Keratinocyte (primary cell): Measurements from ENCODE around the gene PSME3. TPM values are rescaled to one million over a fixed set of nuclear protein-coding genes. Genes with fewer than 3 reads are reported as not detected.

Experiments
- DNase-seq: peaks from one replicate; pipeline ENCODE4 v3.0.0-alpha.2; 2011; ENCODE audit warnings: low read depth, missing footprints, low spot score
- FAIRE-seq: peaks from 2 replicates; lab custom pipeline; 2011; peaks lifted over from hg19 to GRCh38; lab: Jason Lieb, UNC
- H2AFZ ChIP-seq: 2 replicates; pipeline ENCODE4 v1.6.0; 2012; ENCODE audit warnings: low read length, control low read depth, inconsistent platforms; ENCODE audit not compliant: control insufficient read depth
- H3K27ac ChIP-seq: 2 replicates; pipeline ENCODE4 v1.5.1; 2011; ENCODE audit warnings: low read length; ENCODE audit not compliant: control insufficient read depth, insufficient read depth
- H3K27me3 ChIP-seq: 3 replicates; pipeline ENCODE4 v1.6.0; 2011; ENCODE audit warnings: low read length; ENCODE audit not compliant: control insufficient read depth, insufficient read depth; ENCODE audit errors: extremely low read depth
- H3K36me3 ChIP-seq, 2 experiments: 2 replicates in 1 of 2; 3 replicates in 1 of 2; pipeline ENCODE4 v1.5.1; 2011; ENCODE audit warnings: low read length in 2 of 2, mild to moderate bottlenecking in 1 of 2; ENCODE audit not compliant: control insufficient read depth in 2 of 2, insufficient read depth in 2 of 2; ENCODE audit errors: extremely low read depth in 1 of 2
- H3K4me1 ChIP-seq: 3 replicates; pipeline ENCODE4 v1.5.1; 2011; ENCODE audit warnings: low read length; ENCODE audit not compliant: control insufficient read depth, insufficient read depth; ENCODE audit errors: extremely low read depth
- H3K4me2 ChIP-seq: 3 replicates; pipeline ENCODE4 v1.6.0; 2011; ENCODE audit warnings: low read depth, low read length; ENCODE audit not compliant: control insufficient read depth, insufficient read depth; ENCODE audit errors: extremely low read depth
- H3K4me3 ChIP-seq, 3 experiments: fragments of 200-600 bp in 1 of 3; sonication (generic) in 1 of 3; 2 replicates in 2 of 3; 3 replicates in 1 of 3; pipeline ENCODE4 v1.5.1; 2011 to 2016; ENCODE audit warnings: low read length in 3 of 3, mild to moderate bottlenecking in 3 of 3, control low read depth in 2 of 3, inconsistent platforms in 1 of 3, low read depth in 1 of 3, mixed read lengths in 1 of 3, mixed run types in 1 of 3, moderate library complexity in 1 of 3; ENCODE audit not compliant: control insufficient read depth in 2 of 3, insufficient read depth in 2 of 3; ENCODE audit errors: extremely low read depth in 1 of 3
- H3K79me2 ChIP-seq: 2 replicates; pipeline ENCODE4 v1.6.0; 2012; ENCODE audit warnings: low read length; ENCODE audit not compliant: control insufficient read depth, insufficient read depth
- H3K9ac ChIP-seq: 3 replicates; pipeline ENCODE4 v1.6.0; 2011; ENCODE audit warnings: low read length; ENCODE audit not compliant: control insufficient read depth, insufficient read depth; ENCODE audit errors: extremely low read depth
- H3K9me1 ChIP-seq: 3 replicates; pipeline ENCODE4 v1.6.0; 2011; ENCODE audit warnings: low read length; ENCODE audit not compliant: control insufficient read depth, insufficient read depth; ENCODE audit errors: extremely low read depth
- H3K9me3 ChIP-seq: 2 replicates; pipeline ENCODE4 v1.5.1; 2012; ENCODE audit warnings: low read depth, low read length; ENCODE audit not compliant: control insufficient read depth
- H4K20me1 ChIP-seq: 3 replicates; pipeline ENCODE4 v1.6.0; 2011; ENCODE audit warnings: low read length; ENCODE audit not compliant: control insufficient read depth, insufficient read depth; ENCODE audit errors: extremely low read depth
- CTCF ChIP-seq, 3 experiments: IDR thresholded peaks in 1 of 3; conservative IDR thresholded peaks in 1 of 3; optimal IDR thresholded peaks in 1 of 3; 2 replicates in 2 of 3; 3 replicates in 1 of 3; pipeline versions ENCODE3 to v1.5.1; 2011; ENCODE audit warnings: low read length in 3 of 3, mild to moderate bottlenecking in 3 of 3, moderate library complexity in 2 of 3, control low read depth in 1 of 3, inconsistent platforms in 1 of 3; ENCODE audit not compliant: insufficient read depth in 2 of 3; ENCODE audit errors: extremely low read depth in 1 of 3
- EZH2 ChIP-seq: IDR thresholded peaks from one replicate; pipeline ENCODE4 v1.6.1; 2012; ENCODE audit warnings: inconsistent platforms, mild to moderate bottlenecking, low read length, moderate library complexity
- dilution Hi-C: fragments of 300-500 bp; cut with MboI; formaldehyde crosslinking; loops from one replicate; pipeline ENCODE4 v1.7.0; 2020; ENCODE audit warnings: low sequenced_read_pairs; ENCODE audit not compliant: extremely low pct_ligation_motif_present
- polyA plus RNA-seq, 5 experiments: library from polyadenylated mRNA; depleted of rRNA in 3 of 5; stranded (reverse) in 3 of 5; stranded (forward) in 1 of 5; unstranded in 1 of 5; fragments of >200 nt; gene quantifications; 1 replicate in 1 of 5; 2 replicates in 3 of 5; 3 replicates in 1 of 5; pipeline versions ENCODE4 v1.2.1 to v1.2.3, GENCODE V29; 2011 to 2012; ENCODE audit warnings: missing spikeins in 2 of 5, low read depth in 1 of 5, low replicate concordance in 1 of 5

Gene PSME3
- polyA plus RNA-seq, 1 donor (not counting 4 experiments of a cell fraction or from before 2014, with no cell fraction given) = 190 TPM

GRCh38 chr17:42886283-42887176, 53.3 kb downstream of the PSME3 start:
- dilution Hi-C loops = no loop called here
- Histone ChIP-seq H3K4me1 (no peaks in the 10 kb centered on the region), H3K4me2 (no peak overlapping the region), H3K36me3 (no peaks in the 10 kb centered on the region), H3K27me3 (no peaks in the 10 kb centered on the region), H3K9me3 (no peaks in the 10 kb centered on the region), H2AFZ (no peak overlapping the region), H3K4me3 (no peak overlapping the region), H3K9ac (no peak overlapping the region), H4K20me1 (no peaks in the 10 kb centered on the region), H3K27ac (no peak overlapping the region), H3K9me1 (no peaks in the 10 kb centered on the region), H3K79me2 (no peaks in the 10 kb centered on the region)
- TF ChIP-seq CTCF (optimal IDR thresholded peaks at IDR 0.05 in 1 of 3, IDR thresholded peaks at IDR 0.05 in 1 of 3, conservative IDR thresholded peaks at IDR 0.05 in 1 of 3; ENCODE audit: extremely low read depth in 1 of 3, insufficient read depth in 2 of 3, low read length in 3 of 3) = no peak
- TF ChIP-seq EZH2 = no peak
- DNase-seq (no peak), FAIRE-seq (no peak)

GRCh38 chr17:42889809-42890208, 56.6 kb downstream of the PSME3 start:
- Histone ChIP-seq H2AFZ (no peak overlapping the region), H3K79me2 (no peaks in the 10 kb centered on the region), H3K27ac (no peak overlapping the region), H4K20me1 (no peaks in the 10 kb centered on the region), H3K9ac (no peak overlapping the region), H3K4me3 (no peak overlapping the region), H3K36me3 (no peaks in the 10 kb centered on the region), H3K9me3 (no peaks in the 10 kb centered on the region), H3K27me3 (no peaks in the 10 kb centered on the region), H3K4me1 (peaks cover 2% of the 10 kb centered on the region), H3K4me2 (no peak overlapping the region), H3K9me1 (no peaks in the 10 kb centered on the region)
- DNase-seq (no peak), FAIRE-seq (no peak)
- no peak for TF ChIP-seq CTCF (optimal IDR thresholded peaks at IDR 0.05 in 1 of 3, IDR thresholded peaks at IDR 0.05 in 1 of 3, conservative IDR thresholded peaks at IDR 0.05 in 1 of 3; ENCODE audit: extremely low read depth in 1 of 3, insufficient read depth in 2 of 3, low read length in 3 of 3)
- no peak for TF ChIP-seq EZH2
- dilution Hi-C loops = no loop called here
